HG02610 (cell line): Measurements from ENCODE around the gene TMEM271.

Experiments used
- ATAC-seq: cut with Tn5 transposase; IDR thresholded peaks from one replicate; pipeline ENCODE4 v1.9.1; 2021; ENCODE audit warnings: mild to moderate bottlenecking, moderate library complexity; ENCODE audit not compliant: unreplicated experiment

Gene TMEM271, protein sequence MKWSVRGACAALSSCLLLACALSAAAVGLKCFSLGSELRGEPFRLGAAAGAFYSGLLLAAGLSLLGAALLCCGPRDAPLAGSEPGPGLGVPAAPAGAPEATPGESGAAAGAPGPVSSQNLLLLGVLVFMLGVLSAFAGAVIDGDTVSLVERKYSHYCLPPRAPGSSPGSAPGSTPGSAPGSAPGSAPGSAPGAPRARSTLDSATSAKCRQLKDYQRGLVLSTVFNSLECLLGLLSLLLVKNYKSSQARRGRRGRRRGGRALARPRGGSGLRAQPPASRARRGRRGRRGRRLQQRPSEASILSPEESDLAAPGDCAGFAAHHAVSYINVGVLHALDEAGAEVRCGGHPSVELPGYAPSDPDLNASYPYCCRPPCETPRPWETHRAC

DNA sequence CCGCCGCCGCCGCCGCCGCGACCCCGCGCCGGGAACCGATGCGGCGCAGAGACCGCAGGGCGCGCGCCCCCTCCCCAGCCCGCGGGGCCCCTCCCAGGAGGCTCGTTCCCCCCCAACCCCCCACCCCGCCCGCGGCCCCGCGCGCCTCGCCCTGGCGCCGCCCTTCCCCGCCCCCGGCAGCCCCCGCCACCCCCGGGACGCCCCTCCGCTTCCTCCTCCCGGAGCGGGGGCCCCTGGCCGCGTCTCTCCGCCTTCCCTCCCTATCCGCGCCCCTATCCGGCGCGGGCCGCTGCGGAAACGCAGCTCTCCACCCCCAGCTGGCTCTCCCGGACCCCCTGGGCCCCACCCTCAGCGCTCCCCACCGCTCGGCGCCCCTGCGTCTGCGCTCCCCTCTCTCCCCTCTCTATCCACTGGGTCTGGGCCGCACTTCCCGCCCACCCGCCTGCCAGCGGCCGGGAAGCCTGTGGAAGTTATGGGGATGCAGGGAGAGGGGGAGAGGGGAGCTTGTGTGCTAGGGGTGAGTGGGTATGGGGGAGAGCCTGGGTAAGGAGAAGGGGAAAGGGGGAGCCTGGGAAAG is at the start of gene TMEM271:
TSS of gene TMEM271 (minus strand) at position 51 of the 577 bp plus-strand sequence. CDS start 233 bp downstream, outside the sequence.
- no peak for ATAC-seq

DNA sequence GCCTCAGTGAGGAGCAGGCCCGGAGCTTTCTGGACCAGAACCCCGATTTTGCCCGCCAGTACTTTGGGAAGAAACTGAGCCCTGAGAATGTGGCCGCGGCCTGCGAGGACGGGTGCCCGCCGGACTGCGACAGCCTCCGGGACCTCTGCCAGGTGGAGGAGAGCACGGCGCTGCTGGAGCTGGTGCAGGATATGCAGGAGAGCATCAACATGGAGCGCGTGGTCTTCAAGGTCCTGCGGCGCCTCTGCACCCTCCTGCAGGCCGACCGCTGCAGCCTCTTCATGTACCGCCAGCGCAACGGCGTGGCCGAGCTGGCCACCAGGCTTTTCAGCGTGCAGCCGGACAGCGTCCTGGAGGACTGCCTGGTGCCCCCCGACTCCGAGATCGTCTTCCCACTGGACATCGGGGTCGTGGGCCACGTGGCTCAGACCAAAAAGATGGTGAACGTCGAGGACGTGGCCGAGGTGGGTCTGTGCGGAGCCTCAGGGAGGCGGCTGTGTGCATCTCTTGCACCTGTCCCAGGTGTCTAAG is 49.6 kb upstream of the TMEM271 start:
- ATAC-seq = no peak

DNA sequence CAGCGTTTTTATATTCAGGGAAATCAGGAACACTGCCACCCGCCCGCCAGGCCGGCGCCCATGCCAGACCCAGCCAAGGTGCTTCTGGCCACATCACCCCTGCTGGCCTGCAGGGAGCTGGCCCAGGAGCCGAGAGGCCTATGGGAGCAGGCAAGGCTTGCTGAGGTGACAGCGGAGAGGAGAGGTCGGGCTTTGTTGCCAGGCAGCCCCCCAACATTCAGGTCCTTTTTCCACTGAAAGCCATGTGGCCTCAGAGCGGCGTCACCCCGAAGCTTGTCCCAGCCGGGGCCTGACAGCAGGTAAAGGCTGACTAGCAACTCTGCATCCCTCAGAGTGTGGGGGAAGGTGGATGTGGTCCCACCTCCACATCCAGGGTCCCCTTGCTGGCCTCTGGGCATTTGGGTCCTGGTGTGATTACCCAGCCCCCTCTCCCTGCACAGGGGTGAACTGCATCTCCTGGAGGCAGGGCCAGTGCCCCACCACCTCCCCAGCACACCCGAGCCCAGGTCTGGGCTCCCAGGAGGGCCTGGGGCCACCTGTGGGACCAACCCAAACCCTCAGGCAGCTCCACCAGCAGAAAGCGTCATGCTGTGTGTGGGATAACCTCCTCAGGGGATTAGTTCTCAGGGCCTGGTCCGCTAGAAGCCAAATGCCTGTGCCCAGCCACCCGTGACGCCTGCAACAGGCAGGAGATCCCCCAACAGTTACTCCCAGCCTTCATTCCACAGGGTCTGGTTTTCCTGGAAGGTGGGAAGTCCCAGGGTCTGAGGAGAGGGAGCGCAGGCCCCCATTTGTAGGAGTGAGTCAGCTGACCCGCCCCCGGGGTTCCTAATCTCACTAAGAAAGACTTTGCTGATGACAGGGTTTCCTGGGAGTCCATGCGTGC is 48.9 kb upstream of the TMEM271 start, which contains the start of gene PDE6B:
TSS of gene PDE6B (plus strand) at position 869 of the 886 bp plus-strand sequence. CDS start 54 bp downstream, outside the sequence.
- no peak for ATAC-seq

DNA sequence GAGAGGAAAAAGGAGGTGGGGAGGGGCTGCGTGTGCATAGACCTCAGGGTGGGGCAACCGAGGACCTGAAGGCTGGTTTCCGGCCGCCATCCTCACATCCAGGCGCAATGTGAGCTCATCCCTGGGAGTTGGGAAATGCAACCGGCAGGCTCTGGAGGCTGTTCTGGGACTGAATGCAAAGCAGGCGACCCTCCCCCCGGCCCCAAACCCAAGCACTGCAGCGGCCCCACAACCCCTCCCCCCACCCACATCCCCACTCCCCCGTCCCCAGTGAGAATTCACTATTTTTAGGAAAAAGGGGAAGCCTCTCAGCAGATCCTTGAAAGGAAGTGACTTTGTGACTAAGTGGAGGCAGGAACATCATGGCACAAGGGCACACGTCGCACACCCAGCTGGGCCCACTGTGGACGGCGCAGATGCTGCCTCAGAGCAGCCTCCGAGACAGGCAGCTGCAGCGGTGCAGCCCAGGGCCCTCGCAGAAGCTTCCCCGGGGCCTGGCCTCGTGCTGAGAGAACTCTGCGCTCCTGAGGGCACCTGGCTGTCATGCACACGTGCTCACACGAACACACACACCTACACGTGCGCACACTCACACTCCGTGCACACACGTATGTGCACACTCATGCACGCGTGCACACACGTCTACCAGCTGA is 47.9 kb upstream of the TMEM271 start:
- no peak for ATAC-seq

DNA sequence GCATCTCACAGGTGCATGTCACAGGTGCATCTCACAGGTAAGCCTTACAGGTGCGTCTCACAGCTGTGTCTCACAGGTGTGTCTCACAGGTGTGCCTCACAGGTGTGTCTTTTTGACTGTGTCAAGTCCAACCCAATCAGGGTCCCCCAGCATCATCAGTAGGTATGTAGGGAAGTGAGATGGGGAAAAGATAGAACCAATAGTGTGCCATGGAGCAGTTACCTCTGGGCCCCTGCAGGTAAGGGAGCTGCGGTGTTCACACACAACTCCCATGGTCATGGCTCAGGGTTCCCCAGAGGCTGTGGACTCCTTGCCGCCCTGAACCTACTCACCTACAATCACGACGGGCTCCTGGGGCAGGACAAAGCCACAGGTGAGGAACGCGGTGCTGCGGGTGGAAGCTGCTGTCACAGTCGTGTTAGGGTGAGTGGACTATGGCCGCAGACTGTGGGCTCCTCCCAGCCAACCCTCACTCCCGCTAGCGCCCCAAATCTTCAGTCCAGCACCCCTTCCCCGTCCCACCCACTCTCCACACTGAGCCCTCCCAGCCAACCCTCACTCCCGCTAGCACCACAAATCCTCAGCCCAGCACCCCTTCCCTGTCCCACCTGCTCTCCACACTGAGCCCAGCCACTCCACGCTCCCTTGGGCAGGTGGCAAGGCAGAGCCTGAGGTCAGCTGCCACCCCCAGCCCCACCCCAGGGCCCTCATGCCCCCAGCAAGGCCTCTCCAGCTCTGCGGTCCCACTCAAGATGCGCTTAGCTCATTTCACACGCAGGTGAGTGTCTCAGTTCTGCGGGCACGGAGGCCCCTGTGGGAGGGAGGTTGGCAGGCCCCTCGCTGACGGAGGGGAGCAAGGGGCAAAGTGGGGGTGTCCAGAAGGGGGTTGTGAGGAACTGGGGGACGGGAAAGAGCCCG is 47.2 kb upstream of the TMEM271 start:
- no peak for ATAC-seq

DNA sequence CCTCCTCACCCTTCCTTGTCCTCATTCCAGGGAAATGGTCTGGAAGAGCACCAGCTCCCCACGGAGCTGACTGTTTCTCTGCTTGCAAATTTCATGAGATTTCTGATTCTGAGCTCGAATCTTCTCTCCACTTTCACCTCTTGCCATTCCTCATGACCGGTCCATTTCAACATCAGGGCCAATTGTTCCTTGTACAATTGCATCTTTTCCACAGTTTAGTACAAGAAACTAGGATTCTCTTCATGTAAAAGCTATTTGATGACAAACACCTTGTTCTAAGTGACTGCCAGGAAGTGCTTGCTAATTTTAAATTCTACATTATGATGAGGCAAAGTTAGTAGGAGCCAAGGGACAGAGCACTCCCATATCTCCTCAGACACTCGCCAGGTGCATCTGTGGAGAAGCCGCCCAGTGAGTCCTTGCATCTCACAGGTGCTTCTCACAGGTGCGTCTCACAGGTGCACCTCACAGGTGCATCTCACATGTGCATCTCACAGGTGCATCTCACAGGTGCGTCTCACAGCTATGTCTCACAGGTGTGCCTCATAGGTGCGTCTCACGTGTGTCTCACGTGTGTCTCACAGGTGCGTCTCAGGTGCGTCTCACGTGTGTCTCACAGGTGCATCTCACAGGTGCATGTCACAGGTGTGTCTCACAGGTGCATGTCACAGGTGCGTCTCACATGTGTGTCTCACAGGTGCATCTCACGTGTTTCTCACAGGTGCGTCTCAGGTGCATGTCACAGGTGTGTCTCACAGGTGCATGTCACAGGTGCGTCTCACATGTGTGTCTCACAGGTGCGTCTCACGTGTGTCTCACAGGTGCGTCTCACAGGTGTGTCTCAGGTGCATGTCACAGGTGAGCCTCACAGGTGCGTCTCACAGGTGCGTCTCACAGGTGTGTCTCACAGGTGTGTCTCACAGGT is 46.2 kb upstream of the TMEM271 start:
- ATAC-seq = no peak

DNA sequence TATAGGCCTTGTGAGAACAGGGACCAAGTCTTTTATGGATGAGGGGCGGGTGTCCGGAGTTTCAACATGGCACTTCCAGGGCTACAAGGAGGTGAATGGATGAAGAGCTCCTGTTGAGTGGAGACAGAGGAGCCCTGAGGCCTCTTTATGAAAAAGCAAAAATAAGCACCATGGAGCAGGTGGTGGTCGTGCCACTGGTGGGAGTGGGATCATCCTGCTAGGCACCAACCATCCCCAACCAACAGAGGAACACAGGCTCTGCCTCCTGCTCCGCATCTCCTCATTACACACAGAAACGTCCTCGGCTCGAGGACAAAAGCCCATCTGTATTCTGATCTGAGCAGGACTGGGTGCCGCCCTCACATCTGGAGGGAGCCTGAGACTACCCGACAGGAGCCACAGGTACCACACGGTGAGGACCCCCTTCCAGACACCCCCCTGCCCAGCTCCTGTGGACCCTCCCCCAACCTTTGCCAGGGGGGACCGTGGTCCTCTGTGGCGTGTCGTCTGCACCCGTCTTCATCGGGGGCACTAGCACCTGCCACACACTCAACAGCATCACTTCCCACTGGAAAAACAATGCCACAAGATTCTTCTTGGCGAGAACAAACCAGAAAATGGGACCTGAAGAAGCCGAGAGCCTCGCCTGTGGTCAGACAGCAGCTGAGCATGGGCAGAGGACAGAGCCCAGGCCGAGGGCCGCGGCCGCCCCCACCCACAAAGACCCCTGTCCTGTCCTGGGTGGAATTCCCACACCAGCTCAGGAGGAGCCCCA is 45.4 kb upstream of the TMEM271 start:
- ATAC-seq = no peak

DNA sequence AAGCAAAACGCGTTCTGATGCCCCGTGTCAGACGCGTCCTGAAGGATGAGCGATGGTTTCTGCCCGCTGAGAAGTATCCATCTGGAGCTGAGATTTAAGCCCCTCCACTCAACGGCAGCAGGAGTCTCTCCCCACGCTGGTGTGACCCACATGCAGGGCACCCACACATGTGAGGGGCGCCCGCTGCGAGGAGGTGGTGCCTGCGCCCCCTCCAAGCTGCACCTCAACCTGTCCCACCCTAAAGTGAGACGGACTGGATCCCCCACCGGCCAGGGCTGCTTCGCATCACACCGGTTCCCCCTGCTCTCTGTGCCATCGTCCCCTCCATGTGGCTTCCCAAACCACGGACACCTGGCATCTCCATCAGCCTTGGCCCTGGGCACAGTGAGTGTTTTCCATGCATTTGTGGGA is 44.8 kb upstream of the TMEM271 start:
- ATAC-seq = no peak

DNA sequence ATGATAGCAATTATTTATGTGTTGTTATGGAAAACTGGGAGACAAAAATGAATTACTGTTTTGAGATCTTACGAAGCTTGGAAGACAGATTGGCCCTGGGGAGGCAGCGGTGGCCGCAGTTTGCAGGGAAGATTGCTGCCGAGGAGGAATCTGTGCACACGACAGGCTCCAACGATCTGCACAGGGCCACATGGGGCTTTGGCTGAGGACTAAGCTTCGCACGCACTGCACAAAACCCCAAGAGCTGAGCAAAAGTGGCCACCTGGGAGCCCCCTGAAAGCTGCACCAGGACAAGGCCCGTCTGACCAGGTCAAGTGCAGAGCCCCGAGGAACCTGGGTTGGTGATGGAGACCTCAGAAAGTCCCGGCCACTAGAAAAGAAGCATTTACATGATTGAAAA is 44.1 kb upstream of the TMEM271 start:
- no peak for ATAC-seq

DNA sequence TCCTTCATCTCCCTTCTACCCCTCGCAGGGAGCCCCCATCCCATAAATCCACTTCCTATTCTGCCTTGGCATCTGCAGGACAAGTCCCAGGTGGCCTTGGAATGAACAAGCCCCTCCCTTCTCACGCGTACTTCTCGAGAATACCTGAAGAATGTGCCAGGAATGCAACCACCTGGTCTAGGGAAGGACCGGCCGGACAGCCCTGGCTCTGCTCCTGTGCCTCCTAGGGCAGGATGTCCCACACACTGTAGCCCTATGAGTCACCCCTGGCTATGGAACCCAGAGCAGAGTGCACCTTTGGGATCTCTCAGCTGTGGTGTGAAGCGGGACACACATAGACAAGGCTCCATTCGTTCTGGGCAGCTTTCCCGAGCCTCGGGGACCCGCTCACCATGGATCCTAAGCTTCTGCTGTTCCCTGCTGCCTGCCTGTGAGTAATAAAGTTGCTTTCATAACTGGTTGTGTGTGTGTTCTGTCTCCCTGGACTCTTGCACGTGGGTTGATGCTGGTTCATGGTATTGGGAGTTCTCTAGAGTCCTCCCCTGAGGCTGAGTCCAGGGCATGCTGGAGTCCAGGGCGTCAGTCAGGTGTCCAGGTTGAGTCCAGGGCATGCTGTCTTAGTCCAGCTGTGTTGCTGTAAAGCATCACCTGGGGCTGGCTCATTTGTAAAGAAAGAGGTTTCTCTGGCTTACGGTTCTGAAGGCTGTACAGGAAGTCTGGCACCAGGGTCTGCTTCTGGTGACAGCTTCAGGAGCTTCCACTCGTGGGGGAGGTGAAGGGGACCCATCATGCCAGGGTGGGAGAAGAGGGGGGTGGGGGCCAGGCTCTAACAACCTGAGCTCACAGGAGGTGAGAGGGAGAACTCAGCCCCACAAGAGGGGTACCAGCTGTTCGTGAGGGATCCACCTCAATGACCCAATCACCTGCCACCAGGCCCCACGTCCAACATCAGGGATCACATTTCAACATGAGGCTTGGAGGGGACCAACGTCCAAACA is 41.8 kb upstream of the TMEM271 start:
- ATAC-seq = no peak

DNA sequence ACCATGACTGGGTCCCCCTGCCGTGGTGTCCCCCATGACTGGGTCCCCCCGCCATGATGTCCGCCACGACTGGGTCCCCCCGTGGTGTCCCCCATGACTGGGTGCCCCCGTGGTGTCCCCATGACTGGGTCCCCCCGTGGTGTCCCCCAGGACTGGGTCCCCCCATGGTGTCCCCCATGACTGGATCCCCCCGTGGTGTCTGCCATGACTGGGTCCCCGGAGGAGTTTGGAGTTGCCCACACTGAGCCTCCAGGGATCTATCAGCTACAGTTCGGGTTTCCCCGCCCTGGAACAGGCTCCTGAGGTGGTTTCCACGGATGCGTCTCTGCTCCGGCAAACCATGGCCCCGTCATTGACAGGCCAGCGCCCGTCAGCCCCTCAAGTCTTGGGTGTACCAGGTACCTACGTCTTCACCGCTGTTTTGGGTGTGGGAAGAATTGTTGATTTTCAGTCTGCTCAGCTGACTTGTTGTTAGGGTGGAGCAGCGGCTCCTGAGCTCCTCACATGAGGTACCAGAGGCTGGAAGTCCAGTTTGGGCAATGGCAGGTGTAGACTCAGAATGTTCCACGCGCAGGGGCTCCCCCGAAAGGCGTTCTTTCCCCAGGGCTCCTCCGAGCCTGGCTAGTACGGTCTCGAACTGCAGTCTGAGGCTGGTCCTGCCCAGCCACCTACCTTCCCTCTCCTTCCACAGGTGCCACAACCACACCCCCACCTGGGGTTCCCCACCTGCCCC is 41.0 kb upstream of the TMEM271 start:
- no peak for ATAC-seq

DNA sequence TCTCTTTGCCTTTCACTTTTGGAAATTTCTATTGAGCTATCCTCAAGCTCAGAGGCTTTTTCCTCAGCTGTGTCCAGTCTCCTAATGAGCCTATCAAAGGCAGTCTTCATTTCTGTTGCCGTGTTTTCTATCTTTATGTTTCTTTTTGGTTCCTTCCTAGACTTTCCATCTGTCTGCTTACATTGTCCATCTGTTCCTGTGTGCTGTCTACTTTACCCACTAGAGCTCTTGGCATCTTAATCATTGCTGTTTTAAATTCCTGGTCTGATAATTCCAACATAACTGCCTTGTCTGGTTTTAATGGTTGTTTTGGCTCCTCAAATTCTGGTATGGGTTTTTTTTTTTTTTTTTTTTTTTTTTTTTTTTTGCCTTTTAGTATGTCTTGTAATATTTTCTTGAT is 40.0 kb upstream of the TMEM271 start:
- no peak for ATAC-seq

DNA sequence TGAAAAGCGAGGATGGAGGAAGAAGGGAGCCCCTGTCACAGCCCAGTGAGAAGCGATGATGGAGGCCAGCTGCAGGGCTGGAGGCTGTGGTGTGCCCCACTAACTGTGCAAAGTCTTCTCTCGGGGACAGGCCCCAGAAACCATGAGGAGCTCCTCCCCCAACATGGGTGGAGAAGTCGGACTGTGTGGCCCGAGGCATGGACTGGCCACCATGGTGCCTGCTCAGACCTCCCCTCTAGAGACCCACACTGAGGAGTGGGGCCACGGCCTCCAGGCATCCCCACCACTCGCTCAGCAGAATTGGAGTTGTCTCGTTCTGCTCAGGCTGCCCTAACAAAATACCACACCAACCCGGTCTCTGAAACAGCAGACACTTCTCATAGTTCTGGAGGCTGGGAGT is 37.0 kb upstream of the TMEM271 start:
- no peak for ATAC-seq

DNA sequence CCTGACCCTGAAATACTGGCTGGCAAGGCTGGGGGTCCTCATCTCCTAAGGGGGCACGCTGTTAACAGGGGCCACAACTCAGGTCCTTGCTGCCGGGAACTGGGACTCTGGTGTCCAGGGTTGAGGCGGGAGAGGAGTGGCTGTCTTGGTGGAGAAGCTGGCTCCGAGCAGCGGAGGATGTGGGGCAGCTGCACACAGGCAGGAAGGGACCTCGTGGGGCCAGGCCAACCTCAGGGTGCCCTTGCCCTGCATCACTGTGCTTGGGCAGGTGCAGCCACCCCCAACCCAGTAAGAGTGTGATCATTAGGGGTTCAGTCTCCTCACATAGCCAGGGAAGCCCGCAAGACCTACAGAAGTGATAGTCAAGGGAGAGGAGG is 36.6 kb upstream of the TMEM271 start:
- ATAC-seq = no peak

DNA sequence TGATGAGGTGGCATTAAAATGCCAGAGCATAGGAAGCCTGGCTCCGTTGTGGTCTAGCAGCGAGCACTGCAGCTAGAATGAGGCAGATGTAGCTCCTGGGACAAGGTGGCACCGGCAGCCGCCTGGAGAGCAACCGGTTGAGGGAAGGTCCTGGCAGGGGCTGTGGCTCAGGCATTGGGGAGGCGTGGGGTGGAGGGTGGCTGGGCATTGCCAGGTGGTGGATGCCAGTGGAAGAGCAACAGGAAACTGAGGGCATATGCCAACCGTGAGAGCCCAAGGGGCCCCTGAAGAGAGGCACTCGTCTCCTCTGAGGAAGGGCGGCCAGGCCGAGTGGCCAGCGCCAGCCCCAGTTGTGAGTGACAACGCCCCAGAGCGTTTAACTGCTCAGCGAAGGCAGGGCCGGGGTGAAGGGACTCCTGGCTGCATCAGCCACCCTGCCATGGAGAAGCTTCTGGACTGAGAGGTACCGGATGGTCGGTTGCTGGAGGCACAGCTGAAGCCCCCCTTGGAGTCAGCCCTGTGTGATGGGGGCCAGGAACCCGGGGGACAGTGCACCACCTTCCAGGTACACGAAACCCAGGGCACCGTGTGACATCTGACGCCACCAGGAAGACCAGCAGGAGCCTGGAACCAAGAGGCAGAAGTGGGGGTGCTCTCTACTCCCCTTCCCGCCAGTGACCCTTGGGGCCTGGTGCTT is 36.1 kb upstream of the TMEM271 start:
- no peak for ATAC-seq
